Fibroblast of pulmonary artery (primary cell): ENCODE measurements around the gene KLK10.

Experiments used
- DNase-seq: peaks from one replicate; pipeline ENCODE4 v3.0.0-alpha.2; 2010; ENCODE audit warnings: low read depth
- H3K4me3 ChIP-seq: replicated peaks from 2 replicates; pipeline ENCODE4 v1.5.1; 2011; ENCODE audit warnings: low read depth, mild to moderate bottlenecking, control low read depth, low read length, moderate library complexity
- CTCF ChIP-seq: IDR thresholded peaks from 2 replicates; pipeline ENCODE4 v1.5.1; 2011; ENCODE audit warnings: mild to moderate bottlenecking, control low read depth, low read length, inconsistent platforms; ENCODE audit errors: missing control alignments

The KLK10 gene

GRCh38 chr19:51010066-51010795 is 9.3 kb downstream of the KLK10 start:
- no peak overlapping the region for H3K4me3 ChIP-seq
- no peak for DNase-seq
- TF ChIP-seq CTCF = no peak

GRCh38 chr19:51009061-51009891 is 10.2 kb downstream of the KLK10 start:
- H3K4me3 ChIP-seq = no peak overlapping the region
- no peak for TF ChIP-seq CTCF
- no peak for DNase-seq

GRCh38 chr19:51007488-51007887 is 12.0 kb downstream of the KLK10 start:
- no peak for DNase-seq
- TF ChIP-seq CTCF = no peak
- no peak overlapping the region for H3K4me3 ChIP-seq

GRCh38 chr19:51006406-51006805 is 13.1 kb downstream of the KLK10 start:
- DNase-seq = no peak
- no peak for TF ChIP-seq CTCF
- no peak overlapping the region for H3K4me3 ChIP-seq

GRCh38 chr19:51005248-51005647 is 14.3 kb downstream of the KLK10 start:
- no peak for DNase-seq
- no peak for TF ChIP-seq CTCF
- H3K4me3 ChIP-seq = no peak overlapping the region

- H3K4me3 ChIP-seq = no peak overlapping the region
- DNase-seq = no peak
- no peak for TF ChIP-seq CTCF
Observed at GRCh38 chr19:51003316-51003715, 16.2 kb downstream of the KLK10 start.
